ENCODE measurements around the gene NFIC. TPM values are rescaled to one million over a fixed set of nuclear protein-coding genes. Genes with fewer than 3 reads are reported as not detected.
"Not testable (repeated sequence)": the region's sequence is repeated elsewhere in the genome, so short reads cannot be mapped to it uniquely, and the experiment has no call there.

The NFIC gene
- total RNA-seq, 1 donor from 2014 or later: 38.3 TPM

GRCh38 chr19:3374369-3375112 lies 8.2 kb downstream of the NFIC start:
- peaks cover 28% of the 10 kb centered on the region for H3K4me1 ChIP-seq (ENCODE audit: insufficient read depth, low read length)
- no peak overlapping the region for H3K27ac ChIP-seq (ENCODE audit: low read depth, low read length)
- no peak overlapping the region for H3K4me3 Mint-ChIP-seq (ENCODE audit: unreplicated experiment)
- peaks cover 4% of the 10 kb centered on the region for H3K36me3 Mint-ChIP-seq (ENCODE audit: low read depth, unreplicated experiment)
- FAIRE-seq: no peak
- no peak for DNase-seq (ENCODE audit: low read depth)
- TF ChIP-seq EZH2 (IDR thresholded peaks at IDR 0.05; ENCODE audit: insufficient read depth, low read length) (no peak), CTCF (IDR thresholded peaks at IDR 0.05; ENCODE audit: insufficient read depth, low read depth, low read length) (no peak)
- no peaks in the 10 kb centered on the region for H3K9me3 Mint-ChIP-seq (ENCODE audit: unreplicated experiment)
- no peaks in the 10 kb centered on the region for H3K9me3 ChIP-seq (ENCODE audit: insufficient read depth, low read depth, low read length)
- H3K4me3 ChIP-seq (ENCODE audit: insufficient read depth, low read depth, low read length): no peak overlapping the region
- H3K27me3 Mint-ChIP-seq (ENCODE audit: low read depth, unreplicated experiment): peaks cover 23% of the 10 kb centered on the region
- peak overlapping the region; percentile 53 for H3K4me2 ChIP-seq (ENCODE audit: low read length)
- no peaks in the 10 kb centered on the region for H3K27me3 ChIP-seq (ENCODE audit: insufficient read depth, low read length)
- peaks cover 3% of the 10 kb centered on the region for H3K36me3 ChIP-seq (ENCODE audit: insufficient read depth, low read length)
- no peak overlapping the region for H3K27ac Mint-ChIP-seq (ENCODE audit: unreplicated experiment)
- peaks cover 76% of the 10 kb centered on the region for H4K20me1 ChIP-seq (ENCODE audit: insufficient read depth, low read length)
- H3K79me2 ChIP-seq (ENCODE audit: insufficient read depth, low read length): peaks cover 87% of the 10 kb centered on the region
- peaks cover 18% of the 10 kb centered on the region for H3K4me1 Mint-ChIP-seq (ENCODE audit: low read depth, unreplicated experiment)
- peak overlapping the region; percentile 25 for H3K9ac ChIP-seq (ENCODE audit: low read length)
- no peak overlapping the region for H2AFZ ChIP-seq (ENCODE audit: low read depth, low read length)

GRCh38 chr19:3375221-3376090 lies 9.1 kb downstream of the NFIC start:
- peaks cover 12% of the 10 kb centered on the region for H3K4me1 Mint-ChIP-seq (ENCODE audit: low read depth, unreplicated experiment)
- TF ChIP-seq CTCF (IDR thresholded peaks at IDR 0.05; ENCODE audit: insufficient read depth, low read depth, low read length) (no peak), EZH2 (IDR thresholded peaks at IDR 0.05; ENCODE audit: insufficient read depth, low read length) (no peak)
- H3K36me3 Mint-ChIP-seq (ENCODE audit: low read depth, unreplicated experiment): peaks cover 4% of the 10 kb centered on the region
- peaks cover 19% of the 10 kb centered on the region for H3K4me1 ChIP-seq (ENCODE audit: insufficient read depth, low read length)
- H3K9ac ChIP-seq (ENCODE audit: low read length): peak overlapping the region; percentile 59
- H3K9me3 ChIP-seq (ENCODE audit: insufficient read depth, low read depth, low read length): no peaks in the 10 kb centered on the region
- FAIRE-seq: no peak
- H3K4me3 ChIP-seq (ENCODE audit: insufficient read depth, low read depth, low read length): no peak overlapping the region
- peak; percentile 71 for DNase-seq (ENCODE audit: low read depth)
- H3K27me3 Mint-ChIP-seq (ENCODE audit: low read depth, unreplicated experiment): peaks cover 21% of the 10 kb centered on the region
- no peak overlapping the region for H3K27ac Mint-ChIP-seq (ENCODE audit: unreplicated experiment)
- peaks cover 3% of the 10 kb centered on the region for H3K36me3 ChIP-seq (ENCODE audit: insufficient read depth, low read length)
- H3K4me2 ChIP-seq (ENCODE audit: low read length): peak overlapping the region; percentile 53
- H3K27ac ChIP-seq (ENCODE audit: low read depth, low read length): peak overlapping the region; percentile 21
- no peaks in the 10 kb centered on the region for H3K27me3 ChIP-seq (ENCODE audit: insufficient read depth, low read length)
- peaks cover 84% of the 10 kb centered on the region for H3K79me2 ChIP-seq (ENCODE audit: insufficient read depth, low read length)
- no peak overlapping the region for H3K4me3 Mint-ChIP-seq (ENCODE audit: unreplicated experiment)
- no peak overlapping the region for H2AFZ ChIP-seq (ENCODE audit: low read depth, low read length)
- no peaks in the 10 kb centered on the region for H3K9me3 Mint-ChIP-seq (ENCODE audit: unreplicated experiment)
- H4K20me1 ChIP-seq (ENCODE audit: insufficient read depth, low read length): peaks cover 72% of the 10 kb centered on the region

- Histone ChIP-seq H3K79me2 (ENCODE audit: insufficient read depth, low read length) (peaks cover 84% of the 10 kb centered on the region), H3K4me1 (ENCODE audit: insufficient read depth, low read length) (peaks cover 13% of the 10 kb centered on the region), H3K9ac (ENCODE audit: low read length) (peak overlapping the region; percentile 59), H3K4me2 (ENCODE audit: low read length) (peak overlapping the region; percentile 53), H4K20me1 (ENCODE audit: insufficient read depth, low read length) (peaks cover 72% of the 10 kb centered on the region), H3K27ac (ENCODE audit: low read depth, low read length) (peak overlapping the region; percentile 21)
- peaks cover 18% of the 10 kb centered on the region for H3K27me3 Mint-ChIP-seq (ENCODE audit: low read depth, unreplicated experiment)
- not testable (repeated sequence) for H3K4me1 Mint-ChIP-seq (ENCODE audit: low read depth, unreplicated experiment); H3K36me3 ChIP-seq (ENCODE audit: insufficient read depth, low read length); H3K36me3 Mint-ChIP-seq (ENCODE audit: low read depth, unreplicated experiment); H2AFZ ChIP-seq (ENCODE audit: low read depth, low read length); H3K9me3 Mint-ChIP-seq (ENCODE audit: unreplicated experiment); H3K27me3 ChIP-seq (ENCODE audit: insufficient read depth, low read length); H3K9me3 ChIP-seq (ENCODE audit: insufficient read depth, low read depth, low read length); DNase-seq (ENCODE audit: low read depth); H3K4me3 Mint-ChIP-seq (ENCODE audit: unreplicated experiment); H3K27ac Mint-ChIP-seq (ENCODE audit: unreplicated experiment); FAIRE-seq; H3K4me3 ChIP-seq (ENCODE audit: insufficient read depth, low read depth, low read length)
These were observed 9.7 kb downstream of the NFIC start for GRCh38 chr19:3376091-3376455.

Data from astrocyte (in vitro differentiated cells and primary cell).